CD4-positive, CD25-positive, alpha-beta regulatory T cell (primary cell): ENCODE data around the gene PSMC4. TPM values are rescaled to one million over a fixed set of nuclear protein-coding genes. Genes with fewer than 3 reads are reported as not detected.

Experiments
- ATAC-seq, 2 donors: fragments of 150-1000 bp; cut with Tn5 transposase; one replicate each; pipeline ENCODE4 v1.10.0; 2021; ENCODE audit warnings: low read depth in 2 of 2, moderate number of reproducible peaks in 2 of 2, moderate library complexity in 1 of 2
- DNase-seq, 3 donors: peaks; one replicate each; pipeline versions ENCODE4 v3.0.0 to v3.0.0-alpha.2; 2012 to 2022; ENCODE audit warnings: mixed read lengths in 1 of 3
- H3K27ac ChIP-seq: one replicate; pipeline ENCODE4 v1.7.0; 2013; ENCODE audit warnings: mild to moderate bottlenecking, low read length; ENCODE audit not compliant: insufficient read depth, poor library complexity, severe bottlenecking
- H3K27me3 ChIP-seq: one replicate; pipeline ENCODE4 v1.7.0; 2013; ENCODE audit warnings: low read length; ENCODE audit not compliant: control insufficient read depth, insufficient read depth
- H3K36me3 ChIP-seq: one replicate; pipeline ENCODE4 v1.7.0; 2013; ENCODE audit warnings: mild to moderate bottlenecking, low read length, moderate library complexity; ENCODE audit not compliant: control insufficient read depth, insufficient read depth
- H3K4me1 ChIP-seq: 2 replicates; pipeline ENCODE4 v1.7.0; 2013; ENCODE audit warnings: mild to moderate bottlenecking, low read length; ENCODE audit not compliant: insufficient read depth, control insufficient read depth, poor library complexity, severe bottlenecking
- H3K4me3 ChIP-seq: one replicate; pipeline ENCODE4 v1.7.0; 2013; ENCODE audit warnings: low read depth, mild to moderate bottlenecking, low read length, moderate library complexity
- H3K9me3 ChIP-seq, 2 experiments: 1 replicate in 1 of 2; 2 replicates in 1 of 2; pipeline ENCODE4 v1.7.0; 2013; ENCODE audit warnings: low read length in 2 of 2, mild to moderate bottlenecking in 1 of 2, moderate library complexity in 1 of 2; ENCODE audit not compliant: control insufficient read depth in 2 of 2
- H3K27ac Mint-ChIP-seq, 3 donors: one replicate each; pipeline ENCODE4 v1.8.0; 2020 to 2022; ENCODE audit warnings: mild to moderate bottlenecking in 3 of 3, mixed read lengths in 3 of 3, moderate library complexity in 2 of 3
- H3K27me3 Mint-ChIP-seq: one replicate; pipeline ENCODE4 v1.8.0; 2022; ENCODE audit warnings: mild to moderate bottlenecking, mixed read lengths
- H3K36me3 Mint-ChIP-seq: one replicate; pipeline ENCODE4 v1.8.0; 2020; ENCODE audit warnings: mixed read lengths
- H3K4me1 Mint-ChIP-seq, 4 donors: one replicate each; pipeline ENCODE4 v1.8.0; 2020 to 2022; ENCODE audit warnings: mixed read lengths in 4 of 4, mild to moderate bottlenecking in 1 of 4
- H3K4me3 Mint-ChIP-seq, 4 donors: one replicate each; pipeline ENCODE4 v1.8.0; 2020 to 2022; ENCODE audit warnings: mild to moderate bottlenecking in 4 of 4, mixed read lengths in 4 of 4, moderate library complexity in 3 of 4
- H3K9me3 Mint-ChIP-seq, 7 donors: one replicate each; pipeline ENCODE4 v1.8.0; 2020 to 2022; ENCODE audit warnings: mixed read lengths in 7 of 7, mild to moderate bottlenecking in 3 of 7, moderate library complexity in 2 of 7
- polyA plus RNA-seq, 4 donors: library from polyadenylated mRNA; unstranded; fragments of 300-500 nt; fragmentation: Illumina TruSeq; gene quantifications; one replicate each; pipeline ENCODE4 v1.2.3, GENCODE V29; 2021
- total RNA-seq: library from RNA; stranded (reverse); gene quantifications from one replicate; pipeline ENCODE4 v1.2.3, GENCODE V29; 2022

The PSMC4 gene
- total and polyA plus RNA-seq, 5 donors from 2014 or later: 89.9 to 122 (median 105) TPM

GRCh38 chr19:39971380-39972035 is 543 bp downstream of the PSMC4 start:
- Histone ChIP-seq H3K4me1 (peaks cover 33% of the 10 kb centered on the region), H3K36me3 (peaks cover 27% of the 10 kb centered on the region), H3K27me3 (no peaks in the 10 kb centered on the region), H3K9me3 (no peaks in the 10 kb centered on the region), H3K4me3 (peak overlapping the region; percentile 73), H3K27ac (peak overlapping the region; percentile 93)
- Mint-ChIP-seq H3K4me3 (peak overlapping the region; percentile 96 to 100 (median 98)), H3K4me1 (peaks cover 11 to 62% (median 35%) of the 10 kb centered on the region in 4 donors), H3K27ac (peak overlapping the region; percentile 94 to 100 (median 100)), H3K9me3 (no peaks in the 10 kb centered on the region), H3K27me3 (no peaks in the 10 kb centered on the region), H3K36me3 (peaks cover 31% of the 10 kb centered on the region)
- ATAC-seq (no peak), DNase-seq (peak in 1 of 3 donors; percentile 8)

DNA sequence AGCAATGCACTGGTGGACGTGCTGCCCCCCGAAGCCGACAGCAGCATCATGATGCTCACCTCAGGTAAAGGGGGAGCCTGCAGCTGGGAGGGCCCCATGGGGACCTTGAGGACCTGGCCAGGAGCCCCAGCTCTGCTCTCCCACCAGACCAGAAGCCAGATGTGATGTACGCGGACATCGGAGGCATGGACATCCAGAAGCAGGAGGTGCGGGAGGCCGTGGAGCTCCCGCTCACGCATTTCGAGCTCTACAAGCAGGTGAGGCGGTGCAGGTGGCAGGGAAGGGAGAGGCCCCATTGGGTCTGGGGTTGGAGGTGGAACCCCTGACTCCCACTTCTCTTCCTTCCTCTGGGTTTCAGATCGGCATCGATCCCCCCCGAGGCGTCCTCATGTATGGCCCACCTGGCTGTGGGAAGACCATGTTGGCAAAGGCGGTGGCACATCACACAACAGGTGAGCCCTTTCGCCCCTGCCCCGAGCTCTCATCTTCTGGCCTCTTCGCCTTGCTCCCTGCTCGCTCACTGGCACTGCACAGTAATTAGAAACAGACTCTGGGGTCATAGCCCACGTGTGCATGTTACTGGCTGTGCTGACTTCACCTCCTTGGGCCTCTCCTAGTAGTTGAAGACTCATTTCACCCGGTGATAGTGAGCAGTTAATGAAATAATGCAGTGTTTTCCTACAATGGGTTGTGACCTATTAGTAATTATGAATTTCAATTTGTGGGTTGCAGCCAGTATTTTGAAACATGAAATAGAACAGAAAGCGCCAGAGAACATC is 3.6 kb downstream of the PSMC4 start:
- ATAC-seq (no peak), DNase-seq (no peak)
- peaks cover 3 to 39% (median 25%) of the 10 kb centered on the region in 4 donors for H3K4me1 Mint-ChIP-seq
- H3K27ac Mint-ChIP-seq: peak overlapping the region in 2 of 3 donors; percentile 19 to 51
- peak overlapping the region in 1 of 4 donors; percentile 85 for H3K4me3 Mint-ChIP-seq
- Histone ChIP-seq H3K9me3 (no peaks in the 10 kb centered on the region), H3K27ac (no peak overlapping the region), H3K4me3 (no peak overlapping the region), H3K4me1 (peaks cover 24% of the 10 kb centered on the region), H3K36me3 (peaks cover 46% of the 10 kb centered on the region), H3K27me3 (no peaks in the 10 kb centered on the region)
- H3K36me3 Mint-ChIP-seq: peaks cover 44% of the 10 kb centered on the region
- H3K27me3 Mint-ChIP-seq: no peaks in the 10 kb centered on the region
- no peaks in the 10 kb centered on the region for H3K9me3 Mint-ChIP-seq

- peaks cover 50% of the 10 kb centered on the region for H3K36me3 ChIP-seq
- H3K36me3 Mint-ChIP-seq: peaks cover 65% of the 10 kb centered on the region
- ATAC-seq: no peak
Measured at GRCh38 chr19:39982883-39983282, 11.9 kb downstream of the PSMC4 start.

DNA sequence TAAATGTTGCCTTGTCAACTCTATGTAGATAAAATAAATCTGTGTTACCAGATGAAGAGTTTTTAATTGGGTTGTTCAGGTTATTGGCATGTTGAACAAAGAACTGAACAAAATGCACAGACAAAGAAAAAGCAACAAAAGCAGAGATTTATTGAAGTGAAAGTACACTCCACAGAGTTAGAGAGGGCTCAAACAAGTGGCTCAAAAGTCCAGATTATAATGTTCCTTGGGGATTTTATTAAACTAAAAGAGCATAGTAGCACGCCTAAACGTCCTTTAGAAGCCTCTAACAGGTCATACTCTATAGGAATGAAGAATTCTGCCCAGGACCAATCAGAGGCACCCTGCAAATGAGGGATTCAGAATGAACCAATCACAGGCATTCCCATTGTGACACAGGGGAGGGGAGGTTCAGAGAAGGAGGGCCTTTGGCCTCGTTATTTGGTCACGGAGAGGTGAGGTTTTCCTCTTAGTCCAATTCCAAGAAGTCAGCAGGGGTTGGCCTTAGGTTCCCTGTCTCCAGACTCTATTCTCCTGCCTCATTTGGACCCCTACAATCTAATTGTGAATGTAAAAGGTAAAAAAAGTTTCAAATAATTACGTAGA is 12.8 kb downstream of the PSMC4 start:
- H3K4me3 Mint-ChIP-seq: no peak overlapping the region
- ATAC-seq: no peak
- no peak overlapping the region for H3K27ac ChIP-seq

More at GRCh38 chr19:39982883-39983282, 11.9 kb downstream of the PSMC4 start:
- peaks cover 26 to 40% of the 10 kb centered on the region in 2 experiments for H3K9me3 ChIP-seq
- H3K4me3 ChIP-seq: no peak overlapping the region
- Mint-ChIP-seq H3K4me3 (no peak overlapping the region), H3K4me1 (peaks cover 0 to 11% (median 7%) of the 10 kb centered on the region in 4 donors), H3K9me3 (peaks cover 0 to 39% (median 14%) of the 10 kb centered on the region in 7 donors), H3K27ac (no peak overlapping the region), H3K27me3 (peaks cover 5% of the 10 kb centered on the region)
- no peak overlapping the region for H3K27ac ChIP-seq
- H3K27me3 ChIP-seq: no peaks in the 10 kb centered on the region
- H3K4me1 ChIP-seq: no peaks in the 10 kb centered on the region
- DNase-seq: no peak

GRCh38 chr19:39986643-39987042 is 15.7 kb downstream of the PSMC4 start:
- Histone ChIP-seq H3K27me3 (no peaks in the 10 kb centered on the region), H3K27ac (no peak overlapping the region), H3K4me3 (no peak overlapping the region), H3K4me1 (no peaks in the 10 kb centered on the region), H3K9me3 (peaks cover 26 to 45% of the 10 kb centered on the region in 2 experiments), H3K36me3 (peaks cover 17% of the 10 kb centered on the region)
- Mint-ChIP-seq H3K27me3 (peaks cover 5% of the 10 kb centered on the region), H3K36me3 (peaks cover 42% of the 10 kb centered on the region), H3K27ac (no peak overlapping the region), H3K9me3 (peaks cover 0 to 40% (median 14%) of the 10 kb centered on the region in 7 donors), H3K4me1 (peaks cover 6 to 34% (median 17%) of the 10 kb centered on the region in 4 donors), H3K4me3 (no peak overlapping the region)
- DNase-seq: no peak
- ATAC-seq: no peak

More for the DNA sequence above, 12.8 kb downstream of the PSMC4 start:
- H3K4me1 ChIP-seq: no peaks in the 10 kb centered on the region
- peaks cover 43% of the 10 kb centered on the region for H3K36me3 ChIP-seq
- H3K4me1 Mint-ChIP-seq: peaks cover 0 to 11% (median 8%) of the 10 kb centered on the region in 4 donors
- no peak for DNase-seq
- no peak overlapping the region for H3K4me3 ChIP-seq
- peaks cover 59% of the 10 kb centered on the region for H3K36me3 Mint-ChIP-seq
- no peak overlapping the region for H3K27ac Mint-ChIP-seq
- H3K9me3 Mint-ChIP-seq: peaks cover 0 to 40% (median 14%) of the 10 kb centered on the region in 7 donors
- H3K27me3 Mint-ChIP-seq: peaks cover 5% of the 10 kb centered on the region
- peaks cover 26 to 45% of the 10 kb centered on the region in 2 experiments for H3K9me3 ChIP-seq
- no peaks in the 10 kb centered on the region for H3K27me3 ChIP-seq

- peaks cover 11 to 38% (median 21%) of the 10 kb centered on the region in 4 donors for H3K4me1 Mint-ChIP-seq
- H3K27ac Mint-ChIP-seq: no peak overlapping the region
- no peak overlapping the region for H3K4me3 Mint-ChIP-seq
- H3K4me3 ChIP-seq: no peak overlapping the region
- peaks cover 5% of the 10 kb centered on the region for H3K27me3 Mint-ChIP-seq
- H3K27ac ChIP-seq: no peak overlapping the region
- no peaks in the 10 kb centered on the region for H3K27me3 ChIP-seq
- peaks cover 0 to 40% (median 14%) of the 10 kb centered on the region in 7 donors for H3K9me3 Mint-ChIP-seq
- H3K36me3 ChIP-seq: peaks cover 13% of the 10 kb centered on the region
- DNase-seq (no peak), ATAC-seq (no peak)
- H3K36me3 Mint-ChIP-seq: peaks cover 39% of the 10 kb centered on the region
- H3K4me1 ChIP-seq: no peaks in the 10 kb centered on the region
- H3K9me3 ChIP-seq: peaks cover 26 to 45% of the 10 kb centered on the region in 2 experiments
Measured at GRCh38 chr19:39987167-39987566, 16.2 kb downstream of the PSMC4 start.

GRCh38 chr19:39987596-39987995 is 16.6 kb downstream of the PSMC4 start:
- Histone ChIP-seq H3K9me3 (peaks cover 26 to 45% of the 10 kb centered on the region in 2 experiments), H3K27ac (no peak overlapping the region), H3K36me3 (peaks cover 9% of the 10 kb centered on the region), H3K27me3 (no peaks in the 10 kb centered on the region), H3K4me1 (no peaks in the 10 kb centered on the region), H3K4me3 (no peak overlapping the region)
- H3K9me3 Mint-ChIP-seq: peaks cover 0 to 40% (median 14%) of the 10 kb centered on the region in 7 donors
- no peak overlapping the region for H3K4me3 Mint-ChIP-seq
- DNase-seq (no peak), ATAC-seq (no peak)
- no peak overlapping the region for H3K27ac Mint-ChIP-seq
- H3K4me1 Mint-ChIP-seq: peaks cover 14 to 41% (median 25%) of the 10 kb centered on the region in 4 donors
- peaks cover 36% of the 10 kb centered on the region for H3K36me3 Mint-ChIP-seq
- peaks cover 5% of the 10 kb centered on the region for H3K27me3 Mint-ChIP-seq
